Lower lobe of right lung (tissue), 2 donors: ENCODE measurements around the gene FAM20B. TPM values are rescaled to one million over a fixed set of nuclear protein-coding genes. Genes with fewer than 3 reads are reported as not detected.
A peak's percentile ranks its signal among the peaks of the same experiment; 100 is the strongest.

Source experiments
- ATAC-seq, 2 donors: fragments of 200-7000 bp; cut with Tn5 transposase; one replicate each; pipeline ENCODE4 v1.9.1; 2020 to 2022; ENCODE audit warnings: mild to moderate bottlenecking in 2 of 2, moderate library complexity in 2 of 2
- DNase-seq: peaks from one replicate; pipeline ENCODE4 v3.0.0-alpha.2; 2020
- H3K27ac ChIP-seq: fragments of 200-600 bp; one replicate; pipeline ENCODE4 v1.8.0; 2022
- H3K27me3 ChIP-seq: fragments of 200-600 bp; one replicate; pipeline ENCODE4 v1.8.0; 2022; ENCODE audit warnings: low read depth
- H3K36me3 ChIP-seq: fragments of 200-600 bp; one replicate; pipeline ENCODE4 v1.8.0; 2022; ENCODE audit warnings: mild to moderate bottlenecking
- H3K4me1 ChIP-seq: fragments of 200-600 bp; one replicate; pipeline ENCODE4 v1.8.0; 2022
- H3K4me3 ChIP-seq: fragments of 200-600 bp; one replicate; pipeline ENCODE4 v1.8.0; 2022; ENCODE audit warnings: mild to moderate bottlenecking
- H3K9me3 ChIP-seq: fragments of 200-600 bp; one replicate; pipeline ENCODE4 v1.8.0; 2022
- CTCF ChIP-seq: fragments of 200-600 bp; IDR thresholded peaks from one replicate; pipeline ENCODE4 v1.8.0; 2022; ENCODE audit warnings: antibody characterized with exemption, mild to moderate bottlenecking
- intact Hi-C: fragments of 100-400 bp; cut with DNase I; formaldehyde crosslinking; loops from one replicate; pipeline ENCODE4 v1.11.0; 2022
- total RNA-seq: library from RNA; stranded (reverse); fragmentation: NEBNext Ultra II Directional; extraction: Animal tissue kit (Norgen Biotek cat#: 25700); gene quantifications from one replicate; pipeline ENCODE4 v1.2.1, GENCODE V29; 2021
- donor health status: DM: no; HTN: yes; CAD: no; lungs with severe emphysema.

Gene FAM20B
- total RNA-seq, 1 donor from 2014 or later, result 38.2 TPM

GRCh38 chr1:179015396-179015795 is 10.3 kb upstream of the FAM20B start:
- intact Hi-C loops, result no loop called here
- Histone ChIP-seq H3K4me3 (no peak overlapping the region), H3K27ac (no peak overlapping the region), H3K4me1 (peaks cover 22% of the 10 kb centered on the region), H3K9me3 (no peaks in the 10 kb centered on the region), H3K36me3 (no peaks in the 10 kb centered on the region), H3K27me3 (no peaks in the 10 kb centered on the region)
- ATAC-seq (no peak), DNase-seq (no peak)
- no peak for TF ChIP-seq CTCF

- TF ChIP-seq CTCF, result no peak
Observed at GRCh38 chr1:179016706-179017382, 8.8 kb upstream of the FAM20B start.

GRCh38 chr1:179017383-179018326 is 8.0 kb upstream of the FAM20B start:
- no peaks in the 10 kb centered on the region for H3K27me3 ChIP-seq
- H3K4me1 ChIP-seq, result peaks cover 22% of the 10 kb centered on the region
- H3K9me3 ChIP-seq, result no peaks in the 10 kb centered on the region
- intact Hi-C loops, result no loop called here
- peak overlapping the region; percentile 68 for H3K27ac ChIP-seq
- no peak overlapping the region for H3K4me3 ChIP-seq
- DNase-seq (no peak), ATAC-seq (no peak)
- TF ChIP-seq CTCF, result no peak
- no peaks in the 10 kb centered on the region for H3K36me3 ChIP-seq

More at GRCh38 chr1:179016706-179017382, 8.8 kb upstream of the FAM20B start:
- H3K27ac ChIP-seq, result peak overlapping the region; percentile 68
- DNase-seq, result peak; percentile 92
- no peaks in the 10 kb centered on the region for H3K36me3 ChIP-seq
- intact Hi-C loops, result no loop called here
- no peaks in the 10 kb centered on the region for H3K27me3 ChIP-seq
- H3K4me3 ChIP-seq, result no peak overlapping the region
- H3K9me3 ChIP-seq, result no peaks in the 10 kb centered on the region
- ATAC-seq, result peak; percentile 94 to 95
- H3K4me1 ChIP-seq, result peaks cover 22% of the 10 kb centered on the region

- DNase-seq (peak; percentile 54), ATAC-seq (no peak)
- Histone ChIP-seq H3K27ac (no peak overlapping the region), H3K36me3 (no peaks in the 10 kb centered on the region), H3K4me3 (no peak overlapping the region), H3K4me1 (peaks cover 17% of the 10 kb centered on the region), H3K9me3 (no peaks in the 10 kb centered on the region), H3K27me3 (no peaks in the 10 kb centered on the region)
- intact Hi-C loops, result no loop called here
- TF ChIP-seq CTCF, result no peak
Observed at GRCh38 chr1:179021873-179022272, 3.8 kb upstream of the FAM20B start.

- intact Hi-C loops, result no loop called here
- no peaks in the 10 kb centered on the region for H3K27me3 ChIP-seq
- H3K9me3 ChIP-seq, result no peaks in the 10 kb centered on the region
- DNase-seq (no peak), ATAC-seq (no peak)
- no peak for TF ChIP-seq CTCF
- H3K27ac ChIP-seq, result no peak overlapping the region
- peaks cover 25% of the 10 kb centered on the region for H3K4me1 ChIP-seq
- no peak overlapping the region for H3K4me3 ChIP-seq
- no peaks in the 10 kb centered on the region for H3K36me3 ChIP-seq
Observed at GRCh38 chr1:179023946-179024650, 1.6 kb upstream of the FAM20B start.
